Memory B cell (primary cell): ENCODE measurements around the gene CNTN4.
"Not testable (repeated sequence)": the region's sequence is repeated elsewhere in the genome, so short reads cannot be mapped to it uniquely, and the experiment has no call there.

Experiments
- ATAC-seq: fragments of 150-1000 bp; cut with Tn5 transposase; 2 replicates; pipeline ENCODE4 v1.10.0; 2021; ENCODE audit warnings: low read depth, mild to moderate bottlenecking, moderate library complexity
- DNase-seq, 2 donors: peaks; one replicate each; pipeline ENCODE4 v3.0.0; 2022; ENCODE audit warnings: low spot score in 2 of 2
- H3K27ac Mint-ChIP-seq: one replicate; pipeline ENCODE4 v1.8.0; 2022; ENCODE audit warnings: mild to moderate bottlenecking, moderate library complexity, mixed read lengths
- H3K27me3 Mint-ChIP-seq: one replicate; pipeline ENCODE4 v1.8.0; 2022; ENCODE audit warnings: mixed read lengths
- H3K36me3 Mint-ChIP-seq: one replicate; pipeline ENCODE4 v1.8.0; 2022; ENCODE audit warnings: mild to moderate bottlenecking, mixed read lengths
- H3K4me1 Mint-ChIP-seq: one replicate; pipeline ENCODE4 v1.8.0; 2022; ENCODE audit warnings: mixed read lengths
- H3K4me3 Mint-ChIP-seq: one replicate; pipeline ENCODE4 v1.8.0; 2022; ENCODE audit warnings: mild to moderate bottlenecking, moderate library complexity, mixed read lengths
- H3K9me3 Mint-ChIP-seq: one replicate; pipeline ENCODE4 v1.8.0; 2022; ENCODE audit warnings: mixed read lengths

Gene CNTN4

DNA sequence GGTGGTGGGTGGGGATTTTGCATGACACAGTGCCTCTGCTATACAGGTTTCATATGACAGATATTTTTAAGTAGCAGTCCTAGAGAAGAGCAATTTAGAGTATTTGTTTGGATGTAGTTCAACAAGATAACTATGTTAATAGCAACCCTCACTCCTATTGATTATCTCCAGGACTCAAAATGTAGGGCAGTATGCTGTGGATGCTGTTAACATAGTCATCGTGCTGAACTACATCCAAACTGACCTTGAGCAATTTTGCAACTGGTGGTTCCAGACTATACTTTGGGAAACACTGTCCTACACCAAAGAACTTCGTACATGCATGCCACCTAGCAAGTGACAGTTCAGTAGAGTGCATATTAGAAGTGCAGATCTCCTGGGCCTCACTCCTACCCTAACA, 893.9 kb downstream of the CNTN4 start:
- no peaks in the 10 kb centered on the region for H3K36me3 Mint-ChIP-seq
- ATAC-seq (no peak), DNase-seq (no peak)
- H3K9me3 Mint-ChIP-seq, result no peaks in the 10 kb centered on the region
- no peak overlapping the region for H3K4me3 Mint-ChIP-seq
- H3K4me1 Mint-ChIP-seq, result peaks cover 3% of the 10 kb centered on the region
- no peak overlapping the region for H3K27ac Mint-ChIP-seq
- H3K27me3 Mint-ChIP-seq, result peaks cover 9% of the 10 kb centered on the region

DNA sequence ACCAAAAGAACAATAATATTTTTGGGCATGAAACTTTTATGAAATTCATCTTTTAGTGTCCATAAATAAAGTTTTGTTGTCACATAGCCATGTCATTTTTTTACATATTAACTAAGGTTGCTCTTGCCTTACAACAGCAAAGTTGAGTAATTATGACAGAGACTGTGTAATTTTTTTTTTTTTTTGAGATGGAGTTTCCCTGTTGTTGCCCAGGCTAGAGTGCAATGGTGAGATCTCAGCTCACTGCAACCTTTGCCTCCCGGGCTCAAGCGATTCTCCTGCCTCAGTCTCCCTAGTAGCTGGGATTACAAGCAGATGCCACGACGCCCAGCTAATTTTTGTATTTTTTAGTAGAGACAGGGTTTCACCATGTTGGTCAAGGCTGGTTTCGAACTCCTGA, 894.5 kb downstream of the CNTN4 start:
- not testable (repeated sequence) for H3K27ac Mint-ChIP-seq, H3K27me3 Mint-ChIP-seq, ATAC-seq, H3K36me3 Mint-ChIP-seq, DNase-seq, H3K4me1 Mint-ChIP-seq, H3K9me3 Mint-ChIP-seq, H3K4me3 Mint-ChIP-seq

DNA sequence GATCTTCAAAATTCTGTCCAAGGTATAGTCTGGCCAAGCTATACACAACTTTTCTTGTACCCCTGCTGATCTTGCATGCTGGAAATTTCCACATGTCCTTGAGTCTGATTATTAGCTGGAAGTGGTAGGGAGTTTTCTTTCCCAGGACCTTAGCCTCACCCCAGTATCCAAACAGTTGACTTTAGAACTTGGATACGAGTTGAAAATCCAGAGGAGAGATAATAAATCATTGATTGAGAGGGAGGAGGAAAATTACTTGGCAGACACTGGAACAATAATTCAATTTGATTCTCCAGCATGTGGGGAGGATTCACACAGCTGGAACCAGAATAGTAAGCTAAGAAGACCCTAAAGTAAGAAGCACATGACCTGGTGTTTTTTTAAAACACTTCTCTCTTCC, 895.1 kb downstream of the CNTN4 start:
- Mint-ChIP-seq H3K4me1 (peaks cover 3% of the 10 kb centered on the region), H3K9me3 (no peaks in the 10 kb centered on the region), H3K27me3 (peaks cover 9% of the 10 kb centered on the region), H3K4me3 (no peak overlapping the region), H3K27ac (no peak overlapping the region), H3K36me3 (no peaks in the 10 kb centered on the region)
- DNase-seq (no peak), ATAC-seq (no peak)

DNA sequence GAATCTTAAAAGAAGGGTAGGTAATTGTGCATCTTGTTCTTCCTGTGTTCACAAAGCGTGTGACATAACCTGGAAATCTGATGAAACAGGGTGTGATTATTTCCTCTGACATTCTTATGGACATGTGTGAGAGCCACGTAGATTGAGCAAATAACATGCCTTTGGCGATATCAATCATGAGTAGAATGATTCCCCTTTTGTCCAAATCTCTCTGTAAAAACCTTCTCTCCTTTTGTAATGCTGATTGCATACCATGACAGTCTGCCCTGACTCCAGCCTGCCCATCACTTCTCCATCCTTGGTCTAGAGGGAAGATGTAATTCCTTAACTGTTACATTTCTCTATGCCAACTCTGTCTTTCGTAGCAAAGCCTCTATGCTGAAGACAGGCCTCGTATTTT, 896.5 kb downstream of the CNTN4 start:
- peaks cover 2% of the 10 kb centered on the region for H3K9me3 Mint-ChIP-seq
- H3K4me3 Mint-ChIP-seq, result no peak overlapping the region
- no peaks in the 10 kb centered on the region for H3K36me3 Mint-ChIP-seq
- H3K27ac Mint-ChIP-seq, result no peak overlapping the region
- DNase-seq, result no peak
- no peak for ATAC-seq
- H3K4me1 Mint-ChIP-seq, result peaks cover 3% of the 10 kb centered on the region
- H3K27me3 Mint-ChIP-seq, result peaks cover 12% of the 10 kb centered on the region

DNA sequence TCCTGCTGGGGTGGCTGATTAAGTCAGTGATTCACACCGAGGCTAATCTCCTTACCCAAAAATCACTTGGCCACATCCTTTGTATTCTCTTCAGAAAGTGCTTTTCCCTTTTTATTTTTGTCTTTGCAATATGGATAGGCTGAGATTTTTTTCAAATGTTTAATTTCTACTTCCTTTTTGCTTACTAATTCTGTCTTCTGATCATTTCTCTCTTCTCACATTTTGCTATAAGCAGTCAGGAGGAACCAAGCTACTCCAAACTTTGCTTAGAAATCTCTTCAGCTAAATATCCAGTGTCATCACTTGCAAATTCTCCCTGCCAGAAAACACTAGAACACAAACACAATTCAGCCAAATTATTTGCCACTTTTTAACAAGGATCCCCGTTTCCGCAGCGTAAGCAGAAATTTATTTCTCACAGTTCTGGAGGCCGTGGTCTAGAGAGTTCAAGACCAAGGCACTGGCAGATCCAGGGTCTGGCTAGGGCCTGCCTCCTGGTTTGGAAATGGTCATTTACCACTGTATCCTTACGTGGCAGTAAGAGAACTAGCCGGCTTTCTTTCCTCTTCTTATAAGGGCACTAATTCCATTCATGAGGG, 906.6 kb downstream of the CNTN4 start:
- H3K27ac Mint-ChIP-seq, result no peak overlapping the region
- DNase-seq (no peak), ATAC-seq (no peak)
- H3K9me3 Mint-ChIP-seq, result no peaks in the 10 kb centered on the region
- no peaks in the 10 kb centered on the region for H3K4me1 Mint-ChIP-seq
- no peak overlapping the region for H3K4me3 Mint-ChIP-seq
- H3K36me3 Mint-ChIP-seq, result no peaks in the 10 kb centered on the region
- H3K27me3 Mint-ChIP-seq, result peaks cover 4% of the 10 kb centered on the region

DNA sequence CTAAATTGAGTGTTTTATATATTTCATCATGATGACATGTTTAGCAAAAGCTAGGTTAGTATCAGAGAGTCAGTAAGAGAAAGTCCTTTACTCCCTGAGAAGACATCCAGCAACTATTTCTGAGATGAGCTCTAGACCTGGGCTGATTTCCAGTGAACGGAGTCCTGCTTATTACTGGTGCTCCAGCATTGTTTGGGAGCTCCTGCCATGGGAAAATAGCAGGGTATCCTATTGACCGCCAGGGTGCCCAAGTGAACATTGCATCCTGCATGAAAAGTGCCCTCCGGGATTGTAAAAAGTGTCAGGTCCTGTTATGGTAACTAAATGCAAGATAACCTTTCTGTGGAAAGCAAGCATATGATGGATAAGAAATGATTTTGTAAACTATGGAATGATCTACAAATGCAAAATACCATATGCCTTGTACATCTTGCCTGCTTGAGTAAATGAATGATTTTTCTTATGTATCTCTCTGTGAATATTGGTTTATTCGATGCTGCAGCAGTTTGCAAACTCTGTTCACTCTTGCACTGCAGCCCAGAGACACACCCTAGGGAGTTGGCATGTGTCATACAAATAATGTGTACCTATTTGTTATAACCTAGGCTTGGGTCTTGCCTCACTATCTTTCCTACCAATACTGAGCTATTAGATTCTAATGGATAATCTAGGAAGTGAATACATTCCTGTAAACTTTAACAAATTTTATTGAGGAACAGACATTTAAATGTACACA, 914.8 kb downstream of the CNTN4 start:
- Mint-ChIP-seq H3K27me3 (peaks cover 13% of the 10 kb centered on the region), H3K27ac (no peak overlapping the region), H3K36me3 (no peaks in the 10 kb centered on the region), H3K9me3 (no peaks in the 10 kb centered on the region), H3K4me1 (peaks cover 9% of the 10 kb centered on the region), H3K4me3 (no peak overlapping the region)
- DNase-seq (no peak), ATAC-seq (no peak)

DNA sequence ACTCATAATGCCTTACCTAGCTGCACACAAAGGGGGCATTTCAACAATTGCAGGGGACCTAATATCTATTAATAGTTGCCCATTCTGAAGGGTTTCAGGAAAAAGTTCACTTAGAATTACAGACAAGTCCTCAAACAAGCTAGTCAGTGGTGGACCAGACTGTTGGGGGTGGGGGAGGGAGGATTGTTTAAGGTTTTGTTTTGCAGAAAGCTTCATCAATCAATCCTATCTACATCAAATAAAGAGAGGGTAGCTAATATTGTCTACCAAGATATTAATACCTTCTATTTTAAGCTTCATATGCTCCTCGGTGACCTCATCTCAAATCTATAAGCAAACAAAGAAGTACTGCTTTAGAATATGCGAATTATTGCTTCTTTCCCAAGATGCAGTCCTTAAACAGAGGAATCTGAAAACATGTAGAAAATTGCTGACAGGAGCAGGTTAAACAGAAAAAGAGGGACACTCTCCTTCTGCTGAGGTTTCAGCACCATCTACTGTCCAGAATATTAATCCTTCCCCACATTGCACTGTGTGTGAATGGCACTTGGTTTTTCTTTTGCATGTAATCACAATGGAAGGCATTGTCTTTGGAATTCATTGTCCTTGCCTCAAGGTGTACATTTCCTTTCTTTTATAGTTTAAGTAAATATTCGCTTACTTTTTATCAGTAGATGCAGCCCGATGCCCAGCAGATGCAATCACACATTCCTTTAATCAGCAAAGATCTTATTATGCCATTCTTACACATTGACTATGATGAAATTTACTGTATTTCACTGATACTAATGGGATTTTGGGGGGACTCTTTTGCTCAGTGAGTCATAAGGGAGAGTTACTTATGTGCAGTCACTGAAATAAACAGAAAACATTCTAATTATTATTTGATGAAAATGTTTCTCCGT, 916.8 kb downstream of the CNTN4 start:
- DNase-seq, result no peak

DNA sequence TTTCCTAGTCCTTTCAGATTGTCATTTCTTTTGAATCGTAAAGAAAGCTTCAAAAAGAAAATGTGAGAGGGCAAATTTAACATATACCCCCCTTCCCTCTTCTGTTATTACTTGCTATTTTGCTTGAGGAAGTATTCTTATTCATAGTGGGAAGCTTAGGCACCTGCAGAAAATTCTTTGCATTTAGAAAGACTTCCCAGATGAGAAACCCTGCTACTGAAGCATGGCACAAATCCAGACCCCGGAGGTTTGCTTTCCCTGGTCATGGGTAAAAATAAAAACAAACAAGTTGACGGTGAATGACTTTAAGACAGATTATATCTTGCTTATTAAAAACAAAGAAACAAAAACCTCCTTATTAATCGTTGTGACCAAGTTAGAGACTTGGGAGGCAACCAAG, 917.6 kb downstream of the CNTN4 start:
- H3K9me3 Mint-ChIP-seq, result no peaks in the 10 kb centered on the region

More for the DNA sequence above, 916.8 kb downstream of the CNTN4 start:
- no peak for ATAC-seq
- H3K4me1 Mint-ChIP-seq, result peaks cover 9% of the 10 kb centered on the region
- H3K9me3 Mint-ChIP-seq, result no peaks in the 10 kb centered on the region
- H3K4me3 Mint-ChIP-seq, result no peak overlapping the region
- H3K36me3 Mint-ChIP-seq, result no peaks in the 10 kb centered on the region
- peaks cover 11% of the 10 kb centered on the region for H3K27me3 Mint-ChIP-seq
- no peak overlapping the region for H3K27ac Mint-ChIP-seq

DNA sequence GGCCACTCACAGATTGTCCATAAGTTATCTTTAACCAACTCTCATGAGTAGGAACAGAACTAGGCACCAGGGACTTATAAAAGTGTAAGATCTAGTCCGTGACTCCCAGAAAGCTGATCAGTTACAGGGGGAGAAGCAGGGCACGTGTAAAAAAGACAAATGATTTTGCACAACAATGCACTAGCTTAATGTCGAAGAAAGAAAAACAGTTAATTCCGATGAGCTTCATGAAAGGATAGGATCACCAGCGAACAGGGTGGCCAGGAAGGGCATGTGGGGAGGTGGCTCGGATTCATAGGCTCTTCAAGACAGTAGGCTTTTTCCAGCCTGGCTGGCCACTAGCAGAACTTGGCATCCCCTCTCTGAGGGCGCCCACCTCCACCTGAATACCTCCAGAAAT, 921.5 kb downstream of the CNTN4 start:
- Mint-ChIP-seq H3K9me3 (no peaks in the 10 kb centered on the region), H3K27ac (no peak overlapping the region), H3K27me3 (no peaks in the 10 kb centered on the region), H3K36me3 (no peaks in the 10 kb centered on the region), H3K4me3 (no peak overlapping the region), H3K4me1 (no peaks in the 10 kb centered on the region)
- no peak for DNase-seq
- ATAC-seq, result no peak

More for the DNA sequence above, 917.6 kb downstream of the CNTN4 start:
- H3K4me3 Mint-ChIP-seq, result no peak overlapping the region
- no peaks in the 10 kb centered on the region for H3K36me3 Mint-ChIP-seq
- H3K27me3 Mint-ChIP-seq, result peaks cover 8% of the 10 kb centered on the region
- no peak overlapping the region for H3K27ac Mint-ChIP-seq
- DNase-seq (no peak), ATAC-seq (no peak)
- H3K4me1 Mint-ChIP-seq, result peaks cover 9% of the 10 kb centered on the region

DNA sequence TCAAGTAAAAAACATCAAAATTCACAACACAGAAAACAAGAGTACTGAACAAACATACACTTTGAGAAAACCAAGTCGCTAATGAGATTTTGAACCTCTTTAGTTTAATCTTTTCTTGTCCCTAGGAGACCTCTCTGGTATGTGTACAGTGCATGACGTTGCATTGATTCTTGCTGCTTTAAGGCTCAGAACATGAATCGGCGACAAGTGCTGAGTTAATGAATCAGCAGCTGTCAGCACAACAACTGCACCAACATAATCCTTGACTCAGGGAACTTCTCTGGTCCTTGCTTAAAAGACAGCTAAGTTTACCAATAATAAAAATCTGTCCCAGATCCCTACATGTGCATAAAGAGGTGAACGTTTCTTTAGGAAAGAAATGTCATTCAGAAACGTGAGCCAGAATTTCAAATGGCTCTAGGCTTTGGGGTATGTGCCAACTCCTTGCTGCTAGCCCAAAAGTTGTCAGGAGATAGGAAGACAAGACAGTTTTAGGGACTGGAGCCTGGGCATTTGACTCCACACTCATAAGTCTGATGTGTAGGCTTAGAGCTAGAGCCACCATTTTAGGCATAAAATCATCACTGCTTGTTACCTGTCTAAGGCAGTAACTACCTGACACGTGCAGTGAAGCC, 924.6 kb downstream of the CNTN4 start:
- Mint-ChIP-seq H3K4me3 (no peak overlapping the region), H3K27ac (no peak overlapping the region)
- ATAC-seq, result no peak

DNA sequence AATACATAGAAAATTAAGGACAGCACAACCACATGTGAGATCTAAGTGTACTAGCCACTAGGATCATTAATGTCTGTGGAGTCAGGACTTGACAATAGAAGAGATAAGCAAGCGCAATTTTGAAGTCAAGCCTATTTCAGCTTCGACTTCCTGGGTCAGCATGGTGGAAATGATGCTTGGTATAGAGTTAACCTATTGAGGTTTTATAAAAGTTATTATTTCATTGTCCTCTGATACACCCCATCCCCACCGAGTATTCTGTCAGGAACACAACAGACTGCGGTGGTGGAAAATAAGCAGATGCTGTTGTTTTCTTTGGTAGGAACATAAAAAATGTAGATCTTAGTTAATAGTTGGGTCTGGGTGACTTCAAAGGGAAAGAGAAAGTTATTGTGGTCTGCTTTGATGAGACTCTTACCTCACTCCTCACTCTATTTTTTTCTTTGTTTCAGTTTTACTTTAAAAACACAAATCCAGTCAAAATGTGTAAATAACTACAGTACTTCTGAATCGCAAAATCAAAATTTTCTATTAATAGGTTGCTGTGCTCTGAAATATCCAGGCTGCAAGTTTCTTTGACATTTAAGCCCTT, 929.4 kb downstream of the CNTN4 start:
- Mint-ChIP-seq H3K4me1 (peaks cover 6% of the 10 kb centered on the region), H3K4me3 (no peak overlapping the region), H3K27me3 (peaks cover 1% of the 10 kb centered on the region), H3K36me3 (no peaks in the 10 kb centered on the region), H3K9me3 (no peaks in the 10 kb centered on the region), H3K27ac (no peak overlapping the region)
- ATAC-seq, result peak; percentile 56
- no peak for DNase-seq

More for the DNA sequence above, 924.6 kb downstream of the CNTN4 start:
- Mint-ChIP-seq H3K27me3 (no peaks in the 10 kb centered on the region), H3K4me1 (peaks cover 6% of the 10 kb centered on the region), H3K36me3 (no peaks in the 10 kb centered on the region), H3K9me3 (no peaks in the 10 kb centered on the region)
- no peak for DNase-seq

DNA sequence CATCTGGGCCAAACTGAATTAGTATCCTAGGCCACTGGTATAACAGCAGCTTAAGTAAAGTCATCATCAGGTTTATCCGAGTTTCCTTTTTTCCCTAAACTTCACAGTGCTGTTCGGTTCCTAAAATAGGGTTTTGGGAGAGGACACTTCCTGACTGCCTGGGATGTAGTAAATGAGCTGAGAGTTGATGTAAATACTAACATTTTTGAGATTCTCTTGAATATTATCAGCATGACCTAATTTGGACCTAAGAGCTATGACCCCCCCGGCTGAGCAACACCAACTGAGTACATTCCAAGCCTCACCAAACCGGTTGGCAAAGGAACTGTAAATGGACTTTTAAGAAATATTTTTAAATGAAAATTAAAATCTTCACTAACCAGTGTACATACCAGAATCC, 932.7 kb downstream of the CNTN4 start:
- no peaks in the 10 kb centered on the region for H3K9me3 Mint-ChIP-seq
- DNase-seq, result no peak
- no peak overlapping the region for H3K27ac Mint-ChIP-seq
- H3K36me3 Mint-ChIP-seq, result no peaks in the 10 kb centered on the region
- peaks cover 6% of the 10 kb centered on the region for H3K4me1 Mint-ChIP-seq
- no peak overlapping the region for H3K4me3 Mint-ChIP-seq
- no peak for ATAC-seq
- H3K27me3 Mint-ChIP-seq, result peaks cover 1% of the 10 kb centered on the region

DNA sequence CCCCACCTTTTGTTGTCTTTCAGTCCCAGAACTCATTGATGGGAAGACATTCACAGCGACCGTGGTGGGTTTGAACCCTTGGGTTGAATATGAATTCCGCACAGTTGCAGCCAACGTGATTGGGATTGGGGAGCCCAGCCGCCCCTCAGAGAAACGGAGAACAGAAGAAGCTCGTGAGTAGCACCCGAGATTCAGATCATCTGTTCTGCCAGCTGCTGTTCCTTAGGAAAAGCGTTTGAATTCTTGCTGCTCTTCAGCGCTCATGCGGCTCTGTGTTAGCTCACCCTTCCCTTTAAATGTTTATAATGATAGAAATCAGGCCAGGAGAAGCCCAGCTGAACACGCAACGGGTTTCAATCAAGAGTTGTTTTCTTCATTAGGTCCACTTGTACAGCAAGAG, 938.5 kb downstream of the CNTN4 start:
- ATAC-seq (no peak), DNase-seq (no peak)
- Mint-ChIP-seq H3K27ac (no peak overlapping the region), H3K36me3 (no peaks in the 10 kb centered on the region), H3K4me3 (no peak overlapping the region), H3K27me3 (peaks cover 2% of the 10 kb centered on the region), H3K4me1 (no peaks in the 10 kb centered on the region), H3K9me3 (no peaks in the 10 kb centered on the region)
